Progenitor cell of endocrine pancreas (in vitro differentiated cells): Measurements from ENCODE around the gene AQP7. TPM values are rescaled to one million over a fixed set of nuclear protein-coding genes. Genes with fewer than 3 reads are reported as not detected.
"Not testable (repeated sequence)": the region's sequence is repeated elsewhere in the genome, so short reads cannot be mapped to it uniquely, and the experiment has no call there.

Source experiments
- DNase-seq: peaks from one replicate; pipeline ENCODE4 v3.0.0; 2021; ENCODE audit warnings: low spot score; ENCODE audit not compliant: unreplicated experiment
- H3K27ac Mint-ChIP-seq: 2 replicates; pipeline ENCODE4 v1.8.0; 2021; ENCODE audit warnings: mild to moderate bottlenecking, moderate library complexity, mixed read lengths
- H3K27me3 Mint-ChIP-seq: 2 replicates; pipeline ENCODE4 v1.8.0; 2021; ENCODE audit warnings: mixed read lengths
- H3K36me3 Mint-ChIP-seq: 2 replicates; pipeline ENCODE4 v1.8.0; 2022; ENCODE audit warnings: mixed read lengths; ENCODE audit not compliant: insufficient read depth
- H3K4me1 Mint-ChIP-seq: 2 replicates; pipeline ENCODE4 v1.8.0; 2021; ENCODE audit warnings: low read depth, mixed read lengths
- H3K4me3 Mint-ChIP-seq: 2 replicates; pipeline ENCODE4 v1.8.0; 2021; ENCODE audit warnings: low read depth, mild to moderate bottlenecking, moderate library complexity, mixed read lengths
- H3K9me3 Mint-ChIP-seq: 2 replicates; pipeline ENCODE4 v1.8.0; 2021; ENCODE audit warnings: low read depth, mixed read lengths
- CTCF ChIP-seq: fragments of 200-600 bp; sonication (generic); IDR thresholded peaks from one replicate; pipeline ENCODE4 v1.5.0; 2021; ENCODE audit warnings: antibody characterized with exemption, mild to moderate bottlenecking; ENCODE audit not compliant: unreplicated experiment
- total RNA-seq: library from RNA; stranded (reverse); gene quantifications from 2 replicates; pipeline ENCODE4 v1.2.1, GENCODE V29; 2021

The AQP7 gene
- total RNA-seq, 1 donor from 2014 or later: 3.3 TPM

DNA sequence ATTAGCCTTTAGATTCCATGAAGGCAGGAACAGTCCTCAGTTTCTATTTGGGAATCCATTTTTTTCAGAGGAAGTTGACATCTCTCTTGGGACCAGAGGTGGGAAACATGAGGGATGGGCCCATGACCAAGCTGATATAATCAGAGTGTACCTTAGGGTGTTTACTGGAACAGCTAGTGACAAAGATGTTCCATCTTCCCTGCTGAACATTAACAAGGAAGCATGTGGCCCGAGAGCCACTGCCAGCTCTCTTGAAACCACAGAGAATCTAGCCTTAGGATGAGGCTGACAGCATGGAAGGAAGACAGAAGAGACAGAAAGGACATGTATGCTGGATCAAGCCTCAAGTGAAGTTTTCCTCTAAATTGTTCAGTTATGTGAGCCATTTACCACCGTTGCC is 29.1 kb upstream of the AQP7 start:
- Mint-ChIP-seq H3K9me3 (no peaks in the 10 kb centered on the region), H3K36me3 (no peaks in the 10 kb centered on the region), H3K4me3 (no peak overlapping the region), H3K27me3 (peaks cover 8% of the 10 kb centered on the region), H3K4me1 (no peaks in the 10 kb centered on the region), H3K27ac (peak overlapping the region; percentile 78)
- DNase-seq: no peak
- TF ChIP-seq CTCF: no peak

DNA sequence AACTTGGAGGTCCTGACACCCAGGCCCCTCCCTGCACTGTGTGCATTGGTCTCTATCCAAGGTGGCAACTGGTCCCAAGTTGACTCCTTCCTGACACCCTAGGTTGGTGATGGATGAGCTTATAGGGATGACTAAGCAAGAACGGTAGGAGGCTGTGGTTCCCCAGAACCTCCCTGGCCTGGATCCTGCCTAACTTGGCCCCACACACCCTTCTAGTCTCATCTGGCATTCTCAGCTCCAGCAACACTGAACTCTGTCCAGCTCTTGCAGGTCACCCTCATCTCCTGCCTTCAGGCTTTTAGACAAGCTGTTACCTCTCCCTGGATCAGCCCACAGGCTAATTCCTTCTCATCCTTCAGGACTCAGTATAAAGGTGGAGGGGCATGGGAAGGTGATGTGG is 28.6 kb upstream of the AQP7 start:
- peaks cover 5% of the 10 kb centered on the region for H3K27me3 Mint-ChIP-seq
- no peak overlapping the region for H3K27ac Mint-ChIP-seq
- TF ChIP-seq CTCF: no peak
- no peaks in the 10 kb centered on the region for H3K9me3 Mint-ChIP-seq
- H3K36me3 Mint-ChIP-seq: no peaks in the 10 kb centered on the region
- DNase-seq: no peak
- H3K4me3 Mint-ChIP-seq: no peak overlapping the region
- H3K4me1 Mint-ChIP-seq: no peaks in the 10 kb centered on the region

DNA sequence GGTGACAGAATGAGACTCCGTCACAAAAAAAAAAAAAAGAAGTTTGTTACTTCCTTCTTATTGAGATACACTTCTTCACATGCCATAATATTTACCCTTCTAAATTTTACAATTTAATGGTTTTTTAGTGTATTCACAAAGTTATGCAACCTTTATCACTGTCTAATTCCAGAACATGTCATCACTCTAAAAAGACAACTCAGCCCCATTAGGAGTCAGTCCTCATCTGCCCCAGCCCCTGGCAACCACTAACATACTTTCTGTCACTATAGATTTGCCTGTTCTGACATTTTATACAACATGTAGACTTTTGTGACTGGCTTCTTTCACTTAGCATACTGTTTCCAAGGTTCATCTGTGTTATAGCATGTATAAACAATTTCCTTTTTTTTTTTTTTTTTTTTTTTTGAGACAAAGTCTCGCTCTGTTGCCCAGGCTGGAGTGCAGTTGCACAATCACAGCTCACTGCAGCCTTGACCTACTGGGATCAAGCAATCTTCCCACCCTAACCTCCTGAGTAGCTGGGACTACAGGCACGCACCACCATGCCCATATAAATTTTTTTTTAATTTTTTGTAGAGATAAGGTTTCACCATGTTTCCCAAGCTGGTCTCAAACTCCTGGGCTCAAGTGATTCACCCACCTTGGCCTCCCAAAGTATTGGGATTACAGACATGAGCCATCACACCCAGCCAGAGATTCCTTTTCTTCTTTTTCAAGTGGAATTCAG is 27.1 kb upstream of the AQP7 start:
- no peak for TF ChIP-seq CTCF
- no peaks in the 10 kb centered on the region for H3K9me3 Mint-ChIP-seq
- no peak overlapping the region for H3K27ac Mint-ChIP-seq

GRCh38 chr9:33426843-33427293 is 24.5 kb upstream of the AQP7 start:
- Mint-ChIP-seq H3K9me3 (no peaks in the 10 kb centered on the region), H3K27ac (no peak overlapping the region), H3K36me3 (no peaks in the 10 kb centered on the region), H3K4me1 (peaks cover 6% of the 10 kb centered on the region), H3K4me3 (no peak overlapping the region), H3K27me3 (no peaks in the 10 kb centered on the region)
- DNase-seq: no peak
- no peak for TF ChIP-seq CTCF

More for the DNA sequence above, 27.1 kb upstream of the AQP7 start:
- Mint-ChIP-seq H3K4me1 (peaks cover 4% of the 10 kb centered on the region), H3K27me3 (peaks cover 3% of the 10 kb centered on the region), H3K4me3 (no peak overlapping the region), H3K36me3 (no peaks in the 10 kb centered on the region)
- DNase-seq: no peak

GRCh38 chr9:33425128-33425533 is 22.8 kb upstream of the AQP7 start:
- Mint-ChIP-seq H3K9me3 (no peaks in the 10 kb centered on the region), H3K27me3 (no peaks in the 10 kb centered on the region), H3K27ac (peak overlapping the region; percentile 85), H3K4me1 (peaks cover 6% of the 10 kb centered on the region), H3K4me3 (no peak overlapping the region), H3K36me3 (no peaks in the 10 kb centered on the region)
- TF ChIP-seq CTCF: no peak
- no peak for DNase-seq

DNA sequence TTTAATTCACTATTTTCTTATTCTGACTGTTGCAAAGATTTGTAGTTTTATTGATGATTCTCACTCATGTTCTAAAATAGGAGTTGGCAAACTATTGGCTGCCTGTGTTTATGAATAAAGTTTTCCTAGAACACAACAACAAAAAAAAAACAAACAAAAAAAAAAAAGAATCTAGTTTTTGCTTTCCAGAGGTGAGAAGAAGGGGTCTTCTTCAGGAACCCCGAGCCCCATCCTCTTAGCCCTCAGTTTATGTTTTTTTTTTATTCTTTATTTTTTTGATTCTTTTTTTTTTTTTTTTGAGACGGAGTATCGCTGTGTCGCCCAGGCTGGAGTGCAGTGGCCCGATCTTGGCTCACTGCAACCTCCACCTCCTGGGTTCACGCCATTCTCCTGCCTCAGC is 22.1 kb upstream of the AQP7 start:
- not testable (repeated sequence) for H3K4me3 Mint-ChIP-seq, H3K36me3 Mint-ChIP-seq, H3K27me3 Mint-ChIP-seq, DNase-seq, H3K9me3 Mint-ChIP-seq, H3K4me1 Mint-ChIP-seq, H3K27ac Mint-ChIP-seq

DNA sequence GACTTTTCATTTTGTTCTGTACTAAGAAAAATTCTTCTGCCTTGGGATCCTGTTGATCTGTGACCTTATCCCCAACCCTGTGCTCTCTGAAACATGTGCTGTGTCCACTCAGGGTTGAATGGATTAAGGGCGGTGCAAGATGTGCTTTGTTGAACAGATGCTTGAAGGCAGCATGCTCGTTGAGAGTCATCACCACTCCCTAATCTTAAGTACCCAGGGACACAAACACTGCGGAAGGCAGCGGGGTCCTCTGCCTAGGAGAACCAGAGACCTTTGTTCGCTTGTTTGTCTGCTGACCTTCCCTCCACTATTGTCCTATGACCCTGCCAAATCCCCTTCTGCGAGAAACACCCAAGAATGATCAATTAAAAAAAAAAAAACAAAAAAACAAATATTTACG is 21.7 kb upstream of the AQP7 start:
- H3K9me3 Mint-ChIP-seq, H3K4me1 Mint-ChIP-seq, DNase-seq, H3K4me3 Mint-ChIP-seq, H3K27ac Mint-ChIP-seq, H3K27me3 Mint-ChIP-seq, H3K36me3 Mint-ChIP-seq: not testable (repeated sequence)
